ENCODE measurements around the gene ST3GAL3.

GRCh38 chr1:43843684-43844083 lies 136.3 kb downstream of the ST3GAL3 start:
- TF ChIP-seq CTCF (IDR thresholded peaks at IDR 0.05) (no peak), POLR2A (IDR thresholded peaks at IDR 0.05) (no peak)

Data from uterus (tissue), 2 donors.